ENCODE data around the gene CCNG2.
"Not testable (repeated sequence)": the region's sequence is repeated elsewhere in the genome, so short reads cannot be mapped to it uniquely, and the experiment has no call there.

Gene CCNG2, protein sequence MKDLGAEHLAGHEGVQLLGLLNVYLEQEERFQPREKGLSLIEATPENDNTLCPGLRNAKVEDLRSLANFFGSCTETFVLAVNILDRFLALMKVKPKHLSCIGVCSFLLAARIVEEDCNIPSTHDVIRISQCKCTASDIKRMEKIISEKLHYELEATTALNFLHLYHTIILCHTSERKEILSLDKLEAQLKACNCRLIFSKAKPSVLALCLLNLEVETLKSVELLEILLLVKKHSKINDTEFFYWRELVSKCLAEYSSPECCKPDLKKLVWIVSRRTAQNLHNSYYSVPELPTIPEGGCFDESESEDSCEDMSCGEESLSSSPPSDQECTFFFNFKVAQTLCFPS

DNA sequence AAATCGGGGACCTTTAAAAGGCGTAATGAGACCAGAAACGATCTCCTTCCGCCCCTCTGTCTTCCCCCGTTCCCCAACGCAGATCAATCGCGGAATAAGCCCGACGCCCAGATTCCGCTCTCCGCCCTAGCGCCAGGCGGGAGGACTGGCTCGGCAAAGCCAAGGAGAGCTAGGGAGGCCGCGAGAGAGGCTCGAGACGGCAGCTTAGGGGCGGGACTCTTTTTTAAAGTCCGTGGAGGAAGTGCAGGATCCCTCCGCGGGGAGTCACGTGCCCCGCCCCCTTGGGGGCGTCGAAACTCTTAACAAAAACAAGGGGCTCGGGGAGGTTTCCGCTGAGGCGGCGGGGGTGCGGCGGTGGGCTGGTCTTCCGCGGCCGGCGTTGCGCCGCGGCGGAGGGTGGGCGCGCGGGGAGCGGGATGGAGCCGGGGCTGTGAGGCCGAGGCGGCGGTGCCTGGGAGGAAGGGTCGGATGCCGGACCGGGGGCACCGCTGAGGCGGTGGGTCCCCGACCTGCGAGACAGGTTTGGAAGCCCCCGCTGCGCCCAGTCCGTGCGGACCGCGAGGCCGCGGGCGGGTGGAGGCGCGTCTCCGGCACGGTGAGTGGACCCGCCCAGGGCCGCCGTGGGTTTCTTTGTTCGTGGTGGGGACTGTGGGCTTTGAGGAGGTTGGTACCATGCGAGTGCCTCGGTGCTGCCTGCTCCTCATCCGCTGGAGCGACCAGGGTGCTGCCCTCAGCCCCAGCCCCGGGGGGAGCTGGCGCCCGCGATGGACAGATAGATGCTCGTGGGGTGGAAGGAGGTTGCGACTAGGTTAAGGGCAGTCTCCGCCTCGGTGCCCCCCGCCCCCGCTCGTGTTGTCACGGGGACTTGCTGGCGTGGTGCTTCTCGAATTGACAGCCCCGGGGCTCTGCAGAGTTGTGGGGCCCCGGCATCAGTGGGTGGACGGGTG is at the start of gene CCNG2:
Gene CCNG2, plus strand, starts transcription at position 296 of the 947 bp plus-strand sequence. CDS start 1,326 bp downstream, outside the sequence.
- peak; percentile 19 for DNase-seq (ENCODE audit: low read depth)

- DNase-seq (ENCODE audit: low read depth): no peak
Measured at GRCh38 chr4:77110730-77111129, 46.3 kb upstream of the CCNG2 start.

DNA sequence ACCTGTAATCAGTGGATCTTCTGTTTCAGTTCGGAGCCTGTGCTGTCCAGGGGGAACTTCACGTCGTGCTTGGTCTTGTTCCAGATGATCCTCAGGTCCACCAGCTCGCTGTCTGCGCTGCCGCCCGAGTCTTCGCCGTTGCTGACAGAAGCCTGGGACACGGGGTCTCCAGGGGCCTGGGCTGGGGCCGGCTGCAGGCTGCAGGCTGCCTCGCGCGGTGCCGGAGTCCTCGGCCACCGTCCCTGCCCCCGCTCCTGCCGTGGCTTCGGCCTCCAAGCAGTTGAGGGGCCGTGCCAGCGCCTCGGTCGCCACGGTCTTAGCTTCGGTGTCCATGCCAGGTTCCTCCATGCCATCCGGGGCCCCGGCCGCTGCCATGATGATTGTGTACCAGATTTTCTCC is 43.9 kb upstream of the CCNG2 start:
- DNase-seq (ENCODE audit: low read depth): no peak

DNA sequence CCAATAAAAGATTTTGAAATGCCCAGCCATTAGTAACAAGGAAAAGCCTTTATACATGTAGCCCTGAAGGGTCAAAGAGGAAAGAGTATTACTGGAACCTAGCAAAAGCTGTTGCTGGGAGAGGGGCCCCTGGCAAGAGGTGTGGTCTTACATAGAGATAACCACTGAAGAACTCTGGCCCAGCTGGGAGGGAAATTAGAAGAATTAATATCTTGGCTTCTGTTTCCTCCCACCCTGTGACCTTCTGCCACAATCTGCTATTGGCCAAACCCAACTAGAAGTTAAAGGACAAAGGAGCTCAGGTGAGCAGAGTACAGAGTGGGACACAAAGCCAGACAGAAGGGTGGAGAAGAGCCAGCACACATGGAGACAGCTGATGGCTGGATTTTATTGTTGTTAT is 39.3 kb upstream of the CCNG2 start:
- no peak for DNase-seq (ENCODE audit: low read depth)

DNA sequence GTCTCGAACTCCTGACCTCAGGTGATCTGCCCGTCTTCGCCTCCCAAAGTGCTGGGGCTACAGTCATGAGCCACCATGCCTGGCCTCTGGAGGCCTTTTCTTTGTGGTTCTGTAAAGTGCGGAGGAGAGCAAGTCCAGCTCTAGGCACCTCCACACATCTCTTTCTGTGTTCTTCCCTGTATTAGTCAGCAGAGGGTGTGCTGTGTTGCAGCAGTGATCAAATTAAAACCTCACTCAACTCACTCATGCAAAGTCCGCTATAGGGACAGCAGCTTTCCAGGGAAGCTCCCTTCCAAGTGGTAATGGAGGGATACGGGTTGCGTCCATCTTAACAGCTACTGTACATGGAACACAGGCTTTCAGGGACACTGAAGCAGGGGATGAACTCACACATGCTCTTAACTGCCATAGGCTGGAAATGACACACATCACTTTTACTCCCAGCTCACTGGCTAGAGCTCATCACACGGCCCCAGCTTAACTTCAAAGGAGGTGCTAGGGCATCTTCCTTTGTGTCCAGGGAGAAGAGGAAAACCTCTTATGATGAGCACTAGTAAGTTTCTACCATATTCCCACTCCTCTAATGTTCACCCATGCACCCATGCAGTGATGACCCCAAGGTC is 36.0 kb upstream of the CCNG2 start:
- no peak for DNase-seq (ENCODE audit: low read depth)

GRCh38 chr4:77121736-77122240 is 35.2 kb upstream of the CCNG2 start:
- DNase-seq (ENCODE audit: low read depth): no peak

- no peak for DNase-seq (ENCODE audit: low read depth)
Measured at GRCh38 chr4:77122656-77123055, 34.4 kb upstream of the CCNG2 start.

DNA sequence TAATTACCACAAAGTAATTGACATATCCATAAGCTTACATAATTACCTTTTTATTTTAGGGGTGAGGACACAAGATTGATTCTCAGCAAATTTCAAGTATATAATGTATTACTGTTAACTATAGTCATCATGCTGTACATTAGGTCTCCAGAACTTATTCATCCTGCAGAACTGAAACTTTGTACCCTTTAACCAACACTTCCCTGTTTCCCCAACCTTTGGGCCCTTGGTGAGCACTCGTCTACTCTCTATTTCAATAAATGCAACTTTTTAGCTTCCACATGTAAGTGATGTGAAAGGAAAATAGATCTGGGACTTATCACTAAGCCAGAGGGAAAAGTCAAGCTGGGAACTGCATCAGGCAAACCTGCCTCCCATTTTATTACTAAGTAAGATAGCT is 33.6 kb upstream of the CCNG2 start:
- DNase-seq (ENCODE audit: low read depth): no peak

- no peak for DNase-seq (ENCODE audit: low read depth)
Measured at GRCh38 chr4:77124576-77124975, 32.4 kb upstream of the CCNG2 start.

DNA sequence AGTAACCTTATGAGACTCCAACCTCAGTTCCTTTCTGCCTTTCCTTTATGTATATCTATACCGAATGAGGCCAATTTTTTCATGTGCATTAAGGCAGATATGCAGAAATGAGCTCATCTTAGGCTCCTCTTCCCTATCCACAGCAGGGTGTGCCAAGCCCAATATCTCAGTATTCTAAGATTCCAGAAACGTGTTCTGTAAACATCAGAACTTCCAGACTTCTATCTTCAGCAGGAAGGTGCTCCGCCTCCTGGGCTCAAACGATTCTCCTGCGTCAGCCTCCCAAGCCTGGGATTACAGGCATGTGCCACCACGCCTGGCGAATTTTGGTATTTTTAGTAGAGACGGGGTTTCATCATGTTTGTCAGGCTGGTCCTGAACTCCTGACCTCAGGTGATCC is 31.0 kb upstream of the CCNG2 start:
- DNase-seq (ENCODE audit: low read depth): no peak

DNA sequence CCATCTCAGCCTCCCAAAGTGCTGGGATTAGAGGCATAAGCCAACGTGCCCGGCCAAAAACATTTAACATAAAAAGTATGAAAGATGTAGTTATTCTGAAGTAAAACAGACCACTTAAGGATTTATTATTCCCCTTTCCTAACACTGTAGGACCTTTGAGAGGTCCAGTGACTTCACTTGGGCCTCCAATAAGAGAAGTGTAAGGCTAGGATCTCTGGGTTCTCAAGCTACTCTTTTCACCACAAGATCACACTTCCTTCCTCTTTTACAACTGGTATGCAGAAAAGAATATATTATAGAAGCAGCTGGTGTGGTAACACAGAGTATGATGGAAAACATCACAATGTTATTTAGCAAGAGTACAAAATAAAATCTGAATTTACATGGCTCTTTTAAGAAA is 30.2 kb upstream of the CCNG2 start:
- DNase-seq (ENCODE audit: low read depth): no peak

- no peak for DNase-seq (ENCODE audit: low read depth)
Measured at GRCh38 chr4:77127215-77127614, 29.8 kb upstream of the CCNG2 start.

DNA sequence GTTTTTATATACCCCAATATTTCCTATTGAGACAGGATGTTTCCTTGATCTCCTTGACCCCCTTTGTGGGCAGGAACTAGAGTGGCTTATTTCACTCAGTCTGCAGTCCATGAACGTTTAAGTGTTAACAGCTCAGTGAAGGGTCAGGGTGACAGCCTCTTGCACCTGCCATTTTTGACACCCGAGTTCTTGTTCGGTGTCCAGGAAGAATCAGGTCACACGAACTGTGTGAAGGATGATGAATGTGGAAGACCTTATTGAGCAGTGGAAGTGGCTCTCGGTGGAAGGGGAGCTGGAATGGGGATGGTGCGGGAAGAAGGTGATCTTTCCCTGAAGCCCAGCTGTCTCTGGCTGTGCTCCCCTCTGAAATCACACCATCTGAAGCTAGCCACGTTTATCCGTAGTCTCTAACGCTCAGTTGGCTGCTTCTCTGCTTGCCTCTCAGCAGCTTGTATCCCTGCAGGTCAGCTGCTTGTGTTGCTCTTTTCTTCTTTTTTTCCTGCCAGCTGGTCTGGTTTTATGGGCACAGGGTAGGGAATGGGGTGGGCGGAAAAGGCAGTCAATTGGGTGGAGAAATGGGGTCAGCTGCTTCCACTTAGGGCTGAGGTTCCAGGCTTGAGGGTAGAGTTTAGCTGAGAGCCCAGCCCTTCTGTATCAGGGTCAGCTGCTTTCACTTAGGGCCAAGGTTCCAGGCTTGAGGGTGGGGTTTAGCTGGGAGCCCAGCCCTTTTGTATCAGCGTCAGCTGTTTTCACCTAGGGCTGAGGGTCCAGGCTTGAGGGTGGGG is 29.0 kb upstream of the CCNG2 start:
- DNase-seq (ENCODE audit: low read depth): no peak

GRCh38 chr4:77132652-77133312 is 24.2 kb upstream of the CCNG2 start:
- DNase-seq (ENCODE audit: low read depth): no peak

DNA sequence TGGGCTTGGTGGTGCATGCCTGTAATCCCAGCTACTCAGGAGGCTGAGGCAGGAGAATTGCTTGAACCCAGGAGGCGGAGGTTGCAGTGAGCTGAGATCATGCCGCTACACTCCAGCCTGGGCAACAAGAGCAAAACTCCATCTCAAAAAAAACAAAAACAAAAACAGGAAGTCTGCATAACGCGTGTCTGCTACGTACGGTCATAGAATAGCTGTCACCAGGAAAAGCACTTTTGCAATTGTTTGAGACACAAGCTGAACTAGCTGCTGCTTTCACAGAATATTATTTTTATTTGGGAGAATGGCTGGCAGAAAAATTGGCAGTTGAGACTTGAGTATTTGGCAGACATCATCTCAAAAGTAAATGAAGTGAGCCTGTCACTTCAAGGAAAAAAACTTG is 19.6 kb upstream of the CCNG2 start:
- not testable (repeated sequence) for DNase-seq (ENCODE audit: low read depth)

DNA sequence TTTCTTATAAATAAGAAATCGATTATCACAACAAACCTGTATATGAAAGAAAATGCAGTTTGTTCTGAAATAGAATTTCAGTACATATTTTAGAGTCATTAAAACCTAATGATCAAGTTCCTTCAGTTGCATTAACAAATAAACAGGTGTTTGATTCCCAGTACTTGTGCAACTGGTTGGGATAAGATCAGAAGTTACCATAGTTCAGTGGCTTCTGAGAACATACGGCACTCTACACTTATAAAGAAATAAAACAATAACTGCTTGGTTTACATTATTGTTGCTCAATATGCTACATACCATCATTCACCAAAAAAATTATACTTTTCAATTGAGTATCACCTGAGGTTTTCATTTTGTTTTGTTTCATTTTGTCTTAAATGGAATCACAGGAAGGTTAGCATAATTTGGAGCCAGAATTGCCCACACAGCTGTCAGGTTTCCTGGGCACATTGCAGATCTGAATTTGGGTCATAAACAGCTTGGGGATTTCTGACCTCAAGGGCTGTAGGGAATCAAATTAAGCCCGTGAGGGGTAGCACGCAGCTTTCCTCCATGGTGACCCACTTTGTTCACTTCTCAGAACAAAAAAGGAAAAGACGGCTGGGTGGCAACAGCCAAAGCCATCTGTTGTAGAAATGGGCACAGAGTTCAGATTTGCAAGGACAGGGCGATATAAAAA is 14.9 kb upstream of the CCNG2 start:
- no peak for DNase-seq (ENCODE audit: low read depth)

DNA sequence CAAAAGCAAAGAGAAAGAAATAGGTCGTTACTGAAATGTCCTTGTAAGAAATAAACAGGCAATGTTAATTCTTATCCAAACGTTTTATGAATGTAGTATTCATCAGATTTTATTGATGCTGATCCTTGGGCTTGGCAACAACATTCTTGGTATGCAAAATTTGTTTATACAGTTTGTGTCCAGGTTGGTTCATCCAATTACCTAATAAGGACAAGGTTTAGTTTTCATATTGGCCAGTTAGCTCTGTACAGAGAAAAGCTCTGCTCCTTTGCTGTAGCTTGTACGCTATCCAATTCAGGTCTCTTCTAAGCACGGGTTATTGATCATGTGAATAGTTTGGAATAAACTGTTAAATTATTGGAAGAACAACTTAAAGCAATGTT is 14.4 kb upstream of the CCNG2 start:
- DNase-seq (ENCODE audit: low read depth): no peak

DNA sequence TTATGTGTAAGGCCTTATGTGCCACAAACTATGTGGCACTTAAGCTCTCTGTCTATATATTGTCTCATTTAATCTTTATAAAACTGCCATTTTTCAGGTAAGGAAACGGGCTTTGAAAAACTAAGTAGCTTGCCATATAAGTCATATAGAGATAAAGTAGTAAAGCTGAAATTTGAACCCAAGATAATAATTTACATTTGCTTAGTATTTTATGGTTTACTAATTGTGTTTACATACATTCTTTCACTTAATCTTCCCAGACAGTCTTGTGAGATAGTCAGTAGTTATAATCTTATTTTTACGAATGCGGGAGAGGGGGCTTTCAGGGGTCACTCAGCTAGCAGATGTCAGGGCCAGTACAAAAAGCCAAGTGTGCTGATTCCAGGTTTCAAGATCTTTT is 13.9 kb upstream of the CCNG2 start:
- no peak for DNase-seq (ENCODE audit: low read depth)

DNA sequence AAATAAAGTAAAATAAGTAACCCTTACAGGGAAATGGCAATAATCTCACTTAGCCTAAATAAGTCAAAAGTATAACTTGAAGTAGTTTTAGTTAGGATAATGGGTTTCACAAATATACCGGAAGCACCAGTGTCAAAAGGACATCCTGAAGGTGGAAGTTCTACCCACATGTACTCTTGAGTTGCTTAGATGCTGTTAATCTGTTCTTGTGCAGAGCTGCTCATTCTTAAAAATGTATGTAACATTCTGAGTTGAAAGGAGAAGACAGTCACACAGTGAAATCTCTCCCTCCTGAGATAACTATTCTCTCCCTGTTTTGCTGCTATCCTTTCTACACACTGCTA is 11.2 kb upstream of the CCNG2 start:
- DNase-seq (ENCODE audit: low read depth): no peak

- no peak for DNase-seq (ENCODE audit: low read depth)
Measured at GRCh38 chr4:77146186-77147078, 10.6 kb upstream of the CCNG2 start.
